IPS DF 6.9 (cell line): Measurements from ENCODE around the gene TNP2.
"Not testable (repeated sequence)": the region's sequence is repeated elsewhere in the genome, so short reads cannot be mapped to it uniquely, and the experiment has no call there.

Experiments
- DNase-seq: peaks from one replicate; pipeline ENCODE4 v3.0.0-alpha.2; 2013; ENCODE audit warnings: low read depth, low spot score
- H3K27ac ChIP-seq: one replicate; pipeline ENCODE4 v1.5.1; 2013; ENCODE audit warnings: low read length, control low read depth
- H3K27me3 ChIP-seq: 2 replicates; pipeline ENCODE4 v1.6.1; 2013; ENCODE audit warnings: mild to moderate bottlenecking, low read length; ENCODE audit not compliant: control insufficient read depth, insufficient read depth
- H3K36me3 ChIP-seq: 2 replicates; pipeline ENCODE4 v1.6.1; 2013; ENCODE audit warnings: low read length; ENCODE audit not compliant: control insufficient read depth, insufficient read depth
- H3K4me1 ChIP-seq: 2 replicates; pipeline ENCODE4 v1.6.1; 2013; ENCODE audit warnings: low read length; ENCODE audit not compliant: control insufficient read depth, insufficient read depth
- H3K4me3 ChIP-seq: 2 replicates; pipeline ENCODE4 v1.5.1; 2013; ENCODE audit warnings: mild to moderate bottlenecking, low read length
- H3K9me3 ChIP-seq: 2 replicates; pipeline ENCODE4 v1.6.1; 2013; ENCODE audit warnings: low read length, inconsistent platforms; ENCODE audit not compliant: control insufficient read depth, insufficient read depth
- WGBS: extraction: QIAGEN DNeasy Blood & Tissue Kit; methylation state at CpG from one replicate; pipeline ENCODE4 v1.1.7; 2013; ENCODE audit warnings: mixed read lengths, missing lambda C conversion rate; ENCODE audit not compliant: insufficient read length, insufficient coverage; 5-methylcytosine and 5-hydroxymethylcytosine counted together

The TNP2 gene

GRCh38 chr16:11225677-11226549, 43.2 kb downstream of the TNP2 start:
- no peak for DNase-seq
- Histone ChIP-seq H3K27ac (no peak overlapping the region), H3K36me3 (no peaks in the 10 kb centered on the region), H3K27me3 (no peaks in the 10 kb centered on the region), H3K4me3 (no peak overlapping the region), H3K9me3 (no peaks in the 10 kb centered on the region), H3K4me1 (no peaks in the 10 kb centered on the region)
- WGBS, result no CpG with 5 or more reads among the region's 18 CpGs

GRCh38 chr16:11224894-11225676, 44.0 kb downstream of the TNP2 start:
- no peaks in the 10 kb centered on the region for H3K27me3 ChIP-seq
- WGBS, result no CpG with 5 or more reads among the region's 21 CpGs
- H3K4me1 ChIP-seq, result no peaks in the 10 kb centered on the region
- no peaks in the 10 kb centered on the region for H3K36me3 ChIP-seq
- no peaks in the 10 kb centered on the region for H3K9me3 ChIP-seq
- H3K27ac ChIP-seq, result no peak overlapping the region
- no peak overlapping the region for H3K4me3 ChIP-seq
- no peak for DNase-seq

- H3K27ac ChIP-seq, result no peak overlapping the region
Measured at GRCh38 chr16:11224096-11224893, 44.8 kb downstream of the TNP2 start.

GRCh38 chr16:11220507-11220906, 48.6 kb downstream of the TNP2 start:
- not testable (repeated sequence) for H3K27me3 ChIP-seq, H3K36me3 ChIP-seq, H3K4me1 ChIP-seq, DNase-seq, H3K4me3 ChIP-seq, H3K9me3 ChIP-seq, H3K27ac ChIP-seq
- whole genome bisulfite sequencing, result no CpG with 5 or more reads among the region's 2 CpGs

More at GRCh38 chr16:11224096-11224893, 44.8 kb downstream of the TNP2 start:
- no peaks in the 10 kb centered on the region for H3K4me1 ChIP-seq
- DNase-seq, result no peak
- no peak overlapping the region for H3K4me3 ChIP-seq
- no peaks in the 10 kb centered on the region for H3K9me3 ChIP-seq
- no peaks in the 10 kb centered on the region for H3K36me3 ChIP-seq
- H3K27me3 ChIP-seq, result no peaks in the 10 kb centered on the region
- no CpG with 5 or more reads among the region's 24 CpGs for WGBS

- no CpG with 5 or more reads among the region's 4 CpGs for WGBS
- Histone ChIP-seq H3K27ac (no peak overlapping the region), H3K4me3 (no peak overlapping the region), H3K27me3 (no peaks in the 10 kb centered on the region), H3K36me3 (no peaks in the 10 kb centered on the region), H3K9me3 (no peaks in the 10 kb centered on the region), H3K4me1 (no peaks in the 10 kb centered on the region)
- DNase-seq, result no peak
Measured at GRCh38 chr16:11219178-11219577, 49.9 kb downstream of the TNP2 start.

GRCh38 chr16:11218604-11218962, 50.5 kb downstream of the TNP2 start:
- H3K36me3 ChIP-seq, result no peaks in the 10 kb centered on the region
- DNase-seq, result no peak
- no peaks in the 10 kb centered on the region for H3K9me3 ChIP-seq
- H3K27ac ChIP-seq, result no peak overlapping the region
- no peak overlapping the region for H3K4me3 ChIP-seq
- no peaks in the 10 kb centered on the region for H3K27me3 ChIP-seq
- no CpG with 5 or more reads among the region's 1 CpG for WGBS
- no peaks in the 10 kb centered on the region for H3K4me1 ChIP-seq
